IMR-90 (cell line): Measurements from ENCODE around the gene C8A. TPM values are rescaled to one million over a fixed set of nuclear protein-coding genes. Genes with fewer than 3 reads are reported as not detected.

Experiments
- ATAC-seq: fragments of 200-7000 bp; cut with Tn5 transposase; 2 replicates; pipeline ENCODE4 v1.9.1; 2020; ENCODE audit warnings: low read depth, mild to moderate bottlenecking, moderate library complexity
- BruUV-seq: library from RNA; stranded (reverse); fragments of 400-500 nt; replicated peaks from 2 replicates; lab custom pipeline; 2021; lab: Mats Ljungman, UMichigan
- CTCF ChIA-PET: fragments of 300-600 bp; formaldehyde crosslinking; extraction: SDS; loops from one replicate; lab custom pipeline; 2021; ENCODE audit warnings: antibody characterized with exemption; lab: Yijun Ruan, JAX
- POLR2A ChIA-PET: fragments of 300-600 bp; sonication (Branson Sonifier 250); formaldehyde crosslinking; loops from one replicate; lab custom pipeline; 2022; ENCODE audit warnings: antibody characterized with exemption; ENCODE audit not compliant: unreplicated experiment; lab: Charles Lee
- DNase-seq: peaks from one replicate; pipeline ENCODE4 v3.0.0; 2013
- H2AFZ ChIP-seq: replicated peaks from 2 replicates; pipeline ENCODE3; 2013; ENCODE audit warnings: low read length, mild to moderate bottlenecking; ENCODE audit not compliant: poor library complexity
- H2AK5ac ChIP-seq: 2 replicates; pipeline ENCODE4 v1.6.1; 2013; ENCODE audit warnings: low read depth, low read length, inconsistent platforms
- H2AK9ac ChIP-seq: replicated peaks from 2 replicates; pipeline ENCODE3; 2013; ENCODE audit warnings: mild to moderate bottlenecking, low read depth, low read length, moderate library complexity; ENCODE audit not compliant: poor library complexity
- H2BK120ac ChIP-seq: 2 replicates; pipeline ENCODE4 v1.6.1; 2013; ENCODE audit warnings: low read depth, low read length, inconsistent platforms
- H2BK15ac ChIP-seq: 3 replicates; pipeline ENCODE4 v1.6.1; 2013; ENCODE audit warnings: low read depth, low read length, inconsistent platforms
- H2BK20ac ChIP-seq: 2 replicates; pipeline ENCODE4 v1.6.1; 2013; ENCODE audit warnings: low read depth, mild to moderate bottlenecking, inconsistent platforms, low read length, moderate library complexity
- H2BK5ac ChIP-seq: 2 replicates; pipeline ENCODE4 v1.6.1; 2013; ENCODE audit warnings: mild to moderate bottlenecking, low read depth, low read length, inconsistent platforms; ENCODE audit not compliant: poor library complexity, severe bottlenecking
- H3K14ac ChIP-seq: replicated peaks from 2 replicates; pipeline ENCODE4 v1.6.1; 2013; ENCODE audit warnings: low read depth, low read length, inconsistent platforms
- H3K18ac ChIP-seq: 2 replicates; pipeline ENCODE4 v1.6.1; 2013; ENCODE audit warnings: low read depth, low read length, control low read depth
- H3K23ac ChIP-seq: 2 replicates; pipeline ENCODE4 v1.6.1; 2013; ENCODE audit warnings: low read depth, low read length, inconsistent platforms
- H3K27ac ChIP-seq: 2 replicates; pipeline ENCODE4 v1.5.1; 2013; ENCODE audit warnings: mild to moderate bottlenecking, control low read depth, low read length; ENCODE audit not compliant: insufficient read depth
- H3K27me3 ChIP-seq: 2 replicates; pipeline ENCODE4 v1.6.1; 2013; ENCODE audit warnings: low read length; ENCODE audit not compliant: control insufficient read depth, insufficient read depth
- H3K36me3 ChIP-seq: 2 replicates; pipeline ENCODE4 v1.6.1; 2013; ENCODE audit warnings: low read length, mixed read lengths; ENCODE audit not compliant: control insufficient read depth, insufficient read depth
- H3K4ac ChIP-seq: 2 replicates; pipeline ENCODE4 v1.6.1; 2013; ENCODE audit warnings: low read depth, low read length, inconsistent platforms
- H3K4me1 ChIP-seq: 2 replicates; pipeline ENCODE4 v1.6.1; 2013; ENCODE audit warnings: low read length, mixed read lengths; ENCODE audit not compliant: control insufficient read depth, insufficient read depth
- H3K4me2 ChIP-seq: 2 replicates; pipeline ENCODE4 v1.6.1; 2013; ENCODE audit warnings: low read depth, mild to moderate bottlenecking, control low read depth, low read length, moderate library complexity
- H3K4me3 ChIP-seq: 2 replicates; pipeline ENCODE4 v1.5.1; 2013; ENCODE audit warnings: low read depth, mild to moderate bottlenecking, control low read depth, low read length, moderate library complexity; ENCODE audit not compliant: insufficient read depth
- H3K56ac ChIP-seq: 2 replicates; pipeline ENCODE4 v1.6.1; 2013; ENCODE audit warnings: low read length, inconsistent platforms; ENCODE audit not compliant: insufficient read depth; ENCODE audit errors: extremely low read depth
- H3K79me1 ChIP-seq, 2 experiments: 2 replicates each; pipeline ENCODE4 v1.6.1; 2013; ENCODE audit warnings: low read length in 2 of 2, inconsistent platforms in 1 of 2, low read depth in 1 of 2
- H3K9ac ChIP-seq: 2 replicates; pipeline ENCODE4 v1.6.1; 2013; ENCODE audit warnings: low read depth, low read length, control low read depth
- H3K9me1 ChIP-seq: 2 replicates; pipeline ENCODE4 v1.6.1; 2013; ENCODE audit warnings: low read length, inconsistent platforms; ENCODE audit not compliant: insufficient read depth
- H3K9me3 ChIP-seq: 2 replicates; pipeline ENCODE4 v1.6.1; 2013; ENCODE audit warnings: low read length; ENCODE audit not compliant: control insufficient read depth, insufficient read depth
- H4K20me1 ChIP-seq: 2 replicates; pipeline ENCODE4 v1.6.1; 2013; ENCODE audit warnings: low read length, inconsistent platforms; ENCODE audit not compliant: insufficient read depth
- H4K5ac ChIP-seq: 2 replicates; pipeline ENCODE4 v1.6.1; 2013; ENCODE audit warnings: mild to moderate bottlenecking, low read depth, low read length, control low read depth
- H4K8ac ChIP-seq, 2 experiments: 2 replicates each; pipeline ENCODE4 v1.6.1; 2013; ENCODE audit warnings: low read depth in 2 of 2, low read length in 2 of 2, control low read depth in 1 of 2, inconsistent platforms in 1 of 2
- H4K91ac ChIP-seq: 2 replicates; pipeline ENCODE4 v1.6.1; 2013; ENCODE audit warnings: low read depth, low read length, inconsistent platforms; ENCODE audit not compliant: insufficient read depth
- CEBPB ChIP-seq: IDR thresholded peaks from 2 replicates; pipeline ENCODE4 v1.6.1; 2012; ENCODE audit warnings: low read depth, low read length, improper control_type of control experiment
- CHD1 ChIP-seq: IDR thresholded peaks from 2 replicates; pipeline ENCODE4 v1.6.1; 2012; ENCODE audit warnings: low read depth, low read length, improper control_type of control experiment
- FOS ChIP-seq: fragments of 150-350 bp; IDR thresholded peaks from 2 replicates; pipeline ENCODE4 v1.6.1; 2016; ENCODE audit warnings: low read depth, low read length
- POLR2A ChIP-seq: IDR thresholded peaks from 2 replicates; pipeline ENCODE4 v1.6.1; 2012; ENCODE audit warnings: mild to moderate bottlenecking, low read depth, low read length
- RCOR1 ChIP-seq: IDR thresholded peaks from 2 replicates; pipeline ENCODE4 v1.6.1; 2012; ENCODE audit warnings: mild to moderate bottlenecking, low read length, improper control_type of control experiment; ENCODE audit not compliant: insufficient replicate concordance
- WGBS, 2 experiments: methylation state at CpG; one replicate each; pipeline versions ENCODE4 v1.1.5 to v1.1.7; 2013; ENCODE audit warnings: missing lambda C conversion rate in 2 of 2; ENCODE audit not compliant: insufficient read length in 1 of 2; ENCODE audit errors: extremely low coverage in 2 of 2; 5-methylcytosine and 5-hydroxymethylcytosine counted together
- dilution Hi-C: fragments of 300-500 bp; cut with HindIII; formaldehyde crosslinking; loops from one replicate; pipeline ENCODE4 v1.14.3; 2018; ENCODE audit warnings: low sequenced_read_pairs; ENCODE audit not compliant: unreplicated experiment
- in situ Hi-C: fragments of 300-500 bp; cut with MboI; formaldehyde crosslinking; loops from 3 replicates; pipeline ENCODE4 v1.14.3; 2019; ENCODE audit warnings: low sequenced_read_pairs, inconsistent platforms, mixed read lengths
- intact Hi-C: fragments of 100-400 bp; cut with micrococcal nuclease; formaldehyde crosslinking; loops from 2 replicates; pipeline ENCODE4 v1.10.0; 2022
- polyA plus RNA-seq, 3 experiments: library from polyadenylated mRNA; depleted of rRNA; stranded (reverse); fragments of >200 nt; gene quantifications; 2 replicates each; pipeline ENCODE4 v1.2.3, GENCODE V29; 2012; ENCODE audit warnings: low replicate concordance in 1 of 3
- total RNA-seq: library from RNA; depleted of rRNA; stranded (reverse); fragments of >200 nt; gene quantifications from 2 replicates; pipeline ENCODE4 v1.2.3, GENCODE V29; 2012

The C8A gene
- total and polyA plus RNA-seq, 2 of the 4 experiments (the other 2 are of a cell fraction): not detected

DNA sequence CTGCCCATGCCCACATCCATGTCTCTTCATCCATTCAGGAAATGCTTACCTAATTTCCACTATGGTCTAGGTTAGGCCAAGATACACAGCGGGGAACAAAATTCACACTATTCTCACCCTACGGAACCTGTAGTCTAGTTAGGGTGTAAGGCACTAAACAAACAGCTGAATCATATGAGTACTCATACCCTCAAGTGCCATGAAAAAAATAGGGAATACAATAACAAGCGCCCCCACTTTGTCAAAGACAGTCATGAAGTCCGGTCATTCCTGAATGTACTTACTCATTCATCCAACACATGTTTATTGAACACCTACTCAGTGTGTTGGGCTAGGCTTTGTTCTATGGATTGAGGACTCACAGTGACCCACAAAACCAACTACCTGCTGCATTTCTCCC, 29.2 kb upstream of the C8A start:
- H3K4me3 ChIP-seq: no peak overlapping the region
- H3K9me1 ChIP-seq: peaks cover 9% of the 10 kb centered on the region
- H3K79me1 ChIP-seq: no peaks in the 10 kb centered on the region
- H4K20me1 ChIP-seq: no peaks in the 10 kb centered on the region
- no peak overlapping the region for H2BK120ac ChIP-seq
- no peak overlapping the region for H3K4me2 ChIP-seq
- no peaks in the 10 kb centered on the region for H3K36me3 ChIP-seq
- H4K5ac ChIP-seq: no peak overlapping the region
- peaks cover 10% of the 10 kb centered on the region for H3K4me1 ChIP-seq
- no peak overlapping the region for H4K91ac ChIP-seq
- BruUV-seq: no TSS peak
- H3K14ac ChIP-seq: no peak overlapping the region
- H2AK5ac ChIP-seq: no peak overlapping the region
- no peak overlapping the region for H4K8ac ChIP-seq
- H2BK15ac ChIP-seq: no peak overlapping the region; the same call in 2 of the 3 replicates
- intact Hi-C loops (loop anchor here (10.0 kb wide), 1 partner anchor 521 kb away; no protein-coding TSS in a partner anchor), dilution Hi-C loops (no loop called here), in situ Hi-C loops (loop anchor here (25.0 kb wide), 1 partner anchor 662 kb away; no protein-coding TSS in a partner anchor)
- no peak overlapping the region for H2AFZ ChIP-seq
- H3K27me3 ChIP-seq: no peaks in the 10 kb centered on the region
- no peak overlapping the region for H2BK20ac ChIP-seq
- H3K56ac ChIP-seq: no peak overlapping the region
- TF ChIP-seq RCOR1: no peak
- TF ChIP-seq FOS: no peak; the same call in 1 of the 2 replicates
- TF ChIP-seq CHD1: no peak
- no peak for TF ChIP-seq POLR2A
- TF ChIP-seq CEBPB: no peak
- H3K4ac ChIP-seq: no peak overlapping the region
- ATAC-seq: no peak
- no peak overlapping the region for H3K18ac ChIP-seq
- CTCF ChIA-PET: no interaction called here
- no peak overlapping the region for H3K27ac ChIP-seq
- no peak overlapping the region for H2AK9ac ChIP-seq
- H3K9ac ChIP-seq: no peak overlapping the region
- no peak overlapping the region for H2BK5ac ChIP-seq
- WGBS, 2 experiments: no CpG with 5 or more reads among the region's 4 CpGs
- POLR2A ChIA-PET: no interaction called here
- H3K23ac ChIP-seq: no peak overlapping the region
- H3K9me3 ChIP-seq: no peaks in the 10 kb centered on the region
- peak; percentile 21 for DNase-seq
